HG02884 (cell line): Measurements from ENCODE around the gene DPP7.

Experiments
- ATAC-seq: cut with Tn5 transposase; IDR thresholded peaks from one replicate; pipeline ENCODE4 v1.9.1; 2021; ENCODE audit warnings: mild to moderate bottlenecking, moderate library complexity; ENCODE audit not compliant: unreplicated experiment

Gene DPP7

DNA sequence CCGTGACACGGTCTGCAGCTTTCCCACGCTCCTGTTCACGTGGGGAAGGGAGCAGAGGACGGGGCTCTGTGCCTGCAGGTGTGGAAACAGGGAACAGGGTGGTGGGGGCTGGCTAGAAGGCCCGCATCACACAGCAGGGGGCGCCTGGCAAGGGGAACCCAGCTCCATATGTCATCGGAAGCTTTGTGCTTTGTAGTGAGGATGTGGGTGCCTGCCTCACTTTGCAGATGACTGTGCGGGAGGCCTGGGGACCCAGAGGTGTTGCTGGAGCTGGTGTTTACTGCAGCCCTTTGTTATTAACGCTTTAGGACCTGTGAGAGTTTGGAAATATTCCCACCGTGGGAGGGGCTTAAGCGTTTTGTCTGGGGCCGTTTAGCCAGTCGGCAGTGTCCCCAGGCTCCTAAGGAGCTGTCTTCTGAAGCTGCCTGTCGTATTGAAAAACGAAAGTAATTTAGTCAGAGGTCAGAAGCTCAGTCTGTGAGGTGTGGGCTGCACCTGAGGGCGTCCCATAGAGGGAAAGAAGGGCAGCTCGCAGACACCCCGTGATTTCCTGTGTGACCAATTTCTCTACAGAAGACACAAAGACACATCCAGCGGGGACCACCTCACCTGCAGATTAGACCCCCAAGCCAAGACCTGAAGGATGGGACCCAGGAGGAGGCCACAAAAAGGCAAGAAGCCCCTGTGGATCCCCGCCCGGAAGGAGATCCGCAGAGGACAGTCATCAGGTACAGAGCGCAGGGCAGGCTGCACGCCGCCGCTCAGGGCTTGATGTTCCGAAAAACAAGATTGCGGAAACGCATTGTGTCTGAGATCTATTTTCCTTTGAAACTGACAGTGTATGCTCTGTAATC, 18.6 kb downstream of the DPP7 start:
- peak; percentile 82 for ATAC-seq

GRCh38 chr9:137089232-137089947, 25.1 kb downstream of the DPP7 start:
- no peak for ATAC-seq

GRCh38 chr9:137088121-137088520, 26.4 kb downstream of the DPP7 start:
- ATAC-seq: no peak

DNA sequence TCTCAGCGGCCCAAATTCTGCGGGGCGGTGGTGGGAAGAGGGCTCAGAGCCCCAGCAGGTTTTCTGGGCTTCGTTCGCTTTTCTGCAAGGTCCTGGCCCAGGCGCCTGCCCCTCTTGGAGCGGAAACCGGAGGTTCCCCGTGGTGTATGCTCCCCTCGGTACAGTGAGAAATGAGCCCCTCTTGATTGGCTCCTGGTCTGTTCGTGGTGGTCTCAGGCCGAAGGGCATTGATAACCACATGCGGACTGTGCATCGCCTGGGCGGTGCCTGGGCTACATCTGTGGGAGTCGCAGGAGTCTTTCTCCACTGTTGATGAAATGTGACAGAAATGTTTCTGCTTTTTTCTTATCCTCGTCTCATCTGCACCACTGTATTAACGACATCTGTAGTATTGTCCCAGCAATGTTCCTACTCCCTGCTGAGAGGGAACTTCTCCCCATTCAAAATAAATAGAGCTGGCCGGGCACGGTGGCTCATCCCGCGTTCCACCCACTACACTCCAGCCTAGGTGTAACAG, 27.1 kb downstream of the DPP7 start:
- ATAC-seq: no peak

GRCh38 chr9:137086531-137087408, 27.8 kb downstream of the DPP7 start, which contains the start of gene MAN1B1:
MAN1B1 (plus strand) TSS chr9:137086985; CDS start chr9:137087000, 15 bp downstream.
- peak; percentile 72 for ATAC-seq

DNA sequence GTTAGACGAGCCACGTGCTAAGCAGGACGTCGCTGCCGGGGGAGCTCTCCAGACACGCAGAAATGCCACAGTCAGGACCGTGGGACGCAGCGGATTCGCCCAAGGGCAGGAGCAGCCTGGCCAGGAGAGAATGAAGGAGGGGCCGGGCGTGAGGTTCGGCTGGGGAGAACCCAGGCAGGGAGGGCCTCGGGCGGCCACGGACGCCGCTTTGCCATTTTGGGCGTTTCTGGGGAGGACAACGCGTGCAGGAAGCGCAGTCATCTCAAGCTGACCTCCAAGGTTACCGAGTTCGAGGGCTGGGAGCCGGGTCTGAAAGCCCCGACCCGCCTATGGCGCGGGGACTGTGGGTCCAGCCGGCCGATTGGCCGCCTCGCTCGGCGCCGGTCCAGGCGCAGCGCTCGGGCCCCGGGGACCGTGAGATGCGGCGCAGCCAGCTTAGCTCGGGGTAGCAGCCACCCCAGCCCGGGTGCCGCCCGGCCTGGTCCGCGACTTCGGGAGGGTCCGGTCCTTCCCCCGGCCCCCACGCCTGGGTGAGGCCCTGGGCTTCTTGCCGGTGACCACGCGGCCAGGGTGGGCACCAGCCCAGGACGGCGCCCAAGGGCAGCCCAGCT, 28.5 kb downstream of the DPP7 start:
- ATAC-seq: peak; percentile 1

DNA sequence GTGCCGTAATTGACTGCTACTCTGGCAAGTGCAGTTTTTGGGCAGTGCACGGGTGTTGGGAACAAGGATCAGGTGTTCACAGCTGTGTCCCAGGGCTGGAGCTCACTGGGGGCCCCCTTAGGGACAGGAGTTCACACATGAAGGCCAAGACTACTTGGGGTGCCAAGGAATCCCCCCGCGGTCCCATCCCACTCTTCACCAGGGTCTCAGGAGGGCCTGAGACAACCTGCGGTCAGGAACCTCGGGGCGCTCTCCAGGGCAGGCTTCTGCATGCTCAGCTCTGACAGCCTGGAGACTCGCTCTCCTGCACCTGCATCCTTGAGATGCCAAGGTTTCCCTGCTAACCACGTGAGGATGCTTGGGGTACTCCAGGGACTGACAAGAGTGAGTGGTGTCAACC, 30.0 kb downstream of the DPP7 start:
- no peak for ATAC-seq

DNA sequence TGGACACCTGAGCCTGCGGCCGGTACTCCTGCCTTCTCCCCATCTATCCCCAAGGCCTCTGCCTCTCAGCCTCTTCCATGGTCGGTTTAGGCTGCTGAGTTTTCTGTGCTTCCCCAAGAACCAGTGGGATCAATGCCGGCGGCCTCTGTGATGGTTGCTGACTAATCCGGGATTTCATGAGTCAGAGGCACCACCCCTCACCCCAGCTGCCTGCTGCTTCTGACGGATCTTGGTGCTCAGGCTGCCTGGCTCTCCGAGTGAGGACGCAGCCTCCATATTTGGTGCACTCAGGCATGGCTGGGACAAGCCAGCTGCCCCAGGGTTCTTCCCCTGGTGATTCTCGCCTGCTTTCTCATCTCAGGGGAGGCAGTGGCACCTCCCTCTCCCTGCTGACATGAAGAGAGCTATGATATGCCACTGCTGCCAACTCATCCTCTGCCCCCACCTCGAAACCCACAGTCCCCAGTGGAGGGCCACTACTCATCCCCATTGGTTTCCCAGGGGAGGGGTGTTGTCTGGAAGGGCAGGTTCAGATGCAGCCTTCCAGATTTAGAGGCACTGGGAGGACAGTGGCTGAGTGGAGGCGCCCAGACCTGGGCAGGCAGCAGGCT, 31.0 kb downstream of the DPP7 start:
- ATAC-seq: no peak

DNA sequence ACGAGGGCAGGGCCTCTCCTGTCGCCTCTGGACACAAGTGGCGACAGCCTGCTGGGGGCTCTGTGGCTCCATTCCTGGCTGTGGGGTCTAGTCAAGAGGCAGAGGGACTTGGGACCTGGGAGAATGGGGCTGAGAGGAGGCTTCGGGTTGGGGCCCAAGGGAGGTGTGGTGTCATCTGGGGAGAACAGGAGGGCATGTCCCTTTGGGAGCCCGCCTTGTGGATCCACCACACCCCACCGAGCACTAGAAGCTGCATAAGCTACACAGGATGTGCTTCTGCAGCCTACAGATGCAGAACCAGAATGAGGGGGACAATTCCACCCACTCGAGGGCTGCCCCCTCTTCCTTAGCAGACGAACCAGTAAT, 31.6 kb downstream of the DPP7 start:
- ATAC-seq: no peak

- ATAC-seq: no peak
Measured at GRCh38 chr9:137082222-137082924, 32.2 kb downstream of the DPP7 start.

DNA sequence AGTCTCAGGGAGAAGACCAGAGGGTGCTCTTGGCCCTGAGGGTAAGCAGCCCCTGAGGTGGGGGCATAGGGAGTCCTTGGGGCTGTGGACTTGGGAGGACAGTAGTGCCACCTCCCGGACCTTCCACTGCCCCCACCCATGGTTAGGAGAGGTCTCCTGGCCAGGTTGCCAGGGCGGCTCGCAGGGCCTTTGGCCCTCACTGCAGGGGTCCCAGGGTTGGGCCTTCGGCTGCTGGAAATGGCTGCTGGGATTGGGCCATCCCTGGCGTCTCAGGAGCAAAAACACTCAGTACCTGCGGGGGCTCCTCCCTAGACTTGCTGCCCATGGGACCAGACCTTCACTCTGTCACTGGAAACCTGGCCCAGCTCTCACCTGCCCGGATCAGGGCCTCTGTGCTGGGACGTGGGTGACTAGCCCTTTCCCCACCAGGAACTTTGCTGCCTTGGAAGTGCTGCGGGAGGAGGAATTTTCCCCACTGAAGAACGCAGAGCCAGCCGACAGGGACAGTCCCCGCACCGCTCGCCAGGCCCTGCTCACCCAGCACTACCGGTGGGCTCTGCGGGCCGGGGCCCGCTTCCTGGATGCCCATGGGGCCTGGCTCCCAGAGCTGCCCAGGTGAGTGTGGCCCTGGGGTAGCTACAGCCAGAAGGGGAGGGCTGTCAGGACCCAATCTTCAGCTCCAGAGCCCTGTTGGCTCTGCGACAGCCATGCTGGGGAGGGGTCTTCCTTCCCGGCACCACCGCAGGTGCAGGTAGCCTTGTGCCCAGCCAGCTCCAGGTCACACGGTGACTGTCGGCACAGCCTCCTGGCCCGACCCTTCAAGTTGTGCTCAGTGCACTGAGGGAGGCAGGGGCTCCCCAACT, 34.0 kb downstream of the DPP7 start:
- no peak for ATAC-seq

GRCh38 chr9:137079401-137079787, 35.1 kb downstream of the DPP7 start:
- no peak for ATAC-seq

GRCh38 chr9:137078701-137079400, 35.7 kb downstream of the DPP7 start:
- no peak for ATAC-seq

DNA sequence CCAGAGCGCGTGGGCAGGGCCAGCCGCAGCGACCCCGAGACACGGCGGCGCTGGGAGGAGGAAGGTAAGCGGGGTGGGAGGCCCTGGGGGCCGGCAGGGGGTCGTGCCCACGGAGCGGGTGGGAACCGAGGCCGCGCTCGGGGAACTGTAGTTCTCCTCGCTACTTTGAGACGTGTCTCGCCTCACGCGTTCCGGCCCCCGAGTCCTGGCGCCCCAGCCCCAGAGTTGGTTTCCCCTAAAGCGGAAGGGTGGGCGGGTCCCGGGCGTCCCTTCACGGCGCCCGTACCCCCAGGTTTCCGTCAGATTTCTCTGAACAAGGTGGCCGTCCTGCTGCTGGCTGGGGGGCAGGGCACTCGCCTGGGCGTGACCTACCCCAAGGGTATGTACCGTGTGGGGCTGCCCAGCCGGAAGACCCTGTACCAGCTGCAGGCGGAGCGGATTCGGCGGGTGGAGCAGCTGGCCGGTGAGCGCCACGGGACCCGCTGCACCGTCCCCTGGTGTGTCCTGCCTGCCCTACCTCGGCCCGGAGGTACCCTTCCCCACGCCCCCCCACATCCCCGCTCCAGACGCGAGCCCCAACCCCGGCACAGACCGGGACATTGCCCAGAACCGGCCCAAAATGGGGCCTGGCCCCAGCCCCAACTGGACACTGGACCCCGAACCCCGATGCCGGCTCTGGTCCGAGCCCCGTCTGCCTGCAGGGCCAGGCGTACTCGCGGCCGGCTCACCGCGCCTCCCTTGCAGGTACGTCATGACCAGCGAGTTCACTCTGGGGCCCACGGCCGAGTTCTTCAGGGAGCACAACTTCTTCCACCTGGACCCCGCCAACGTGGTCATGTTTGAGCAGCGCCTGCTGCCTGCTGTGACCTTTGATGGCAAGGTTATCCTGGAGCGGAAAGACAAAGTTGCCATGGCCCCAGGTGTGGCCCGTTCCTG, 36.5 kb downstream of the DPP7 start:
- ATAC-seq: no peak

- ATAC-seq: no peak
Measured at GRCh38 chr9:137077010-137077747, 37.4 kb downstream of the DPP7 start, which contains the start of gene UAP1L1. UAP1L1 (plus strand) TSS chr9:137077517; CDS start chr9:137077533, 16 bp downstream.

GRCh38 chr9:137076636-137077009, 37.9 kb downstream of the DPP7 start:
- no peak for ATAC-seq
